Measurements from ENCODE around the gene BICD2.
A peak's percentile ranks its signal among the peaks of the same experiment; 100 is the strongest.

The BICD2 gene

GRCh38 chr9:92714787-92715487 lies 49.7 kb downstream of the BICD2 start:
- no peak for DNase-seq (ENCODE audit: low spot score)

- no peak for DNase-seq (ENCODE audit: low spot score)
These were observed 50.6 kb downstream of the BICD2 start for GRCh38 chr9:92714016-92714415.

GRCh38 chr9:92713528-92713927 lies 51.1 kb downstream of the BICD2 start:
- no peak for DNase-seq (ENCODE audit: low spot score)

- no peak for DNase-seq (ENCODE audit: low spot score)
These were observed 51.9 kb downstream of the BICD2 start for GRCh38 chr9:92712767-92713166.

- peak; percentile 20 for DNase-seq (ENCODE audit: low spot score)
These were observed 52.8 kb downstream of the BICD2 start for GRCh38 chr9:92711844-92712243.

- DNase-seq (ENCODE audit: low spot score), result no peak
These were observed 53.5 kb downstream of the BICD2 start for GRCh38 chr9:92711146-92711545.

GRCh38 chr9:92710368-92710767 lies 54.3 kb downstream of the BICD2 start:
- DNase-seq (ENCODE audit: low spot score), result no peak

GRCh38 chr9:92709954-92710353 lies 54.7 kb downstream of the BICD2 start:
- DNase-seq (ENCODE audit: low spot score), result no peak

- no peak for DNase-seq (ENCODE audit: low spot score)
These were observed 55.4 kb downstream of the BICD2 start for GRCh38 chr9:92709240-92709639.

GRCh38 chr9:92707530-92707929 lies 57.1 kb downstream of the BICD2 start:
- no peak for DNase-seq (ENCODE audit: low spot score)

- DNase-seq (ENCODE audit: low spot score), result peak; percentile 33
These were observed 58.3 kb downstream of the BICD2 start for GRCh38 chr9:92706218-92706940.

GRCh38 chr9:92704528-92704927 lies 60.1 kb downstream of the BICD2 start:
- no peak for DNase-seq (ENCODE audit: low spot score)

GRCh38 chr9:92696619-92697018 lies 68.0 kb downstream of the BICD2 start:
- DNase-seq (ENCODE audit: low spot score), result no peak

- DNase-seq (ENCODE audit: low spot score), result no peak
These were observed 77.7 kb downstream of the BICD2 start for GRCh38 chr9:92686954-92687353.

- DNase-seq (ENCODE audit: low spot score), result no peak
These were observed 79.6 kb downstream of the BICD2 start for GRCh38 chr9:92685022-92685421.

- DNase-seq (ENCODE audit: low spot score), result no peak
These were observed 82.4 kb downstream of the BICD2 start for GRCh38 chr9:92682269-92682668.

GRCh38 chr9:92680166-92681119 lies 84.2 kb downstream of the BICD2 start:
- DNase-seq (ENCODE audit: low spot score), result no peak

- no peak for DNase-seq (ENCODE audit: low spot score)
These were observed 85.0 kb downstream of the BICD2 start for GRCh38 chr9:92679413-92680165.

GRCh38 chr9:92671323-92671722 lies 93.3 kb downstream of the BICD2 start:
- DNase-seq (ENCODE audit: low spot score), result no peak

- DNase-seq (ENCODE audit: low spot score), result peak; percentile 97
These were observed 94.5 kb downstream of the BICD2 start, which contains the start of gene IPPK for GRCh38 chr9:92669890-92670708. Gene IPPK (minus strand): TSS chr9:92670131. CDS start chr9:92669988, 143 bp downstream.

- DNase-seq (ENCODE audit: low spot score), result peak; percentile 0
These were observed 95.1 kb downstream of the BICD2 start for GRCh38 chr9:92669527-92669889.
